ENCODE measurements around the gene SLC1A1.

- TF ChIP-seq CTCF (IDR thresholded peaks at IDR 0.05) (no peak), POLR2A (IDR thresholded peaks at IDR 0.05) (no peak)
Measured at GRCh38 chr9:4594994-4595393, 104.7 kb downstream of the SLC1A1 start.
